Adrenal gland (tissue), 12 donors: Measurements from ENCODE around the gene ACR. TPM values are rescaled to one million over a fixed set of nuclear protein-coding genes. Genes with fewer than 3 reads are reported as not detected.

Experiments used
- DNase-seq, 7 donors: peaks; one replicate each; pipeline ENCODE4 v3.0.0-alpha.2; 2019 to 2020
- H3K27ac ChIP-seq, 5 donors: fragments of 200-600 bp; sonication (generic) in 4 of 5; 1 replicate in 3 of 5; 2 replicates in 2 of 5; pipeline versions ENCODE4 v1.5.1 to v1.8.0; 2016 to 2020; ENCODE audit warnings: mild to moderate bottlenecking in 1 of 5
- H3K27me3 ChIP-seq: fragments of 200-600 bp; 2 replicates; pipeline ENCODE4 v1.8.0; 2021
- H3K36me3 ChIP-seq, 2 donors: fragments of 200-600 bp; replicated peaks in 1 of 2; 1 replicate in 1 of 2; 2 replicates in 1 of 2; pipeline versions ENCODE4 v1.5.1 to v1.8.0; 2018 to 2022
- H3K4me1 ChIP-seq, 2 donors: fragments of 200-600 bp; replicated peaks in 1 of 2; 1 replicate in 1 of 2; 2 replicates in 1 of 2; pipeline versions ENCODE4 v1.5.1 to v1.8.0; 2018 to 2021
- H3K4me3 ChIP-seq, 4 donors: fragments of 200-600 bp; sonication (generic) in 3 of 4; one replicate each; pipeline ENCODE4 v1.5.1; 2016 to 2018
- H3K9me3 ChIP-seq, 3 donors: fragments of 200-600 bp; sonication (generic) in 1 of 3; replicated peaks in 1 of 3; 1 replicate in 2 of 3; 2 replicates in 1 of 3; pipeline versions ENCODE4 v1.5.1 to v1.8.0; 2016 to 2021
- POLR2A ChIP-seq, 2 donors: fragments of 450-650 bp; IDR thresholded peaks; one replicate each; pipeline ENCODE4 v1.6.1; 2017; ENCODE audit warnings: antibody characterized with exemption in 2 of 2, mild to moderate bottlenecking in 2 of 2, moderate library complexity in 1 of 2
- WGBS, 4 donors: extraction: QIAGEN DNeasy Blood & Tissue Kit in 2 of 4; methylation state at CpG; one replicate each; pipeline versions ENCODE4 v1.1.5 to v1.1.7; 2013 to 2017; 5-methylcytosine and 5-hydroxymethylcytosine counted together
- intact Hi-C, 2 donors: fragments of 100-400 bp; cut with DNase I; formaldehyde crosslinking; loops; one replicate each; pipeline versions ENCODE4 v1.14.1 to v1.15.0; 2022 to 2023
- polyA plus RNA-seq, 3 donors: library from polyadenylated mRNA; stranded (reverse); fragments of 200-250 nt in 2 of 3; fragments of 350-450 nt in 1 of 3; fragmentation: Illumina TruSeq in 1 of 3; extraction: RNeasy Lipid Tissue Mini Kit (QIAGEN cat#74804) in 1 of 3; gene quantifications; one replicate each; pipeline ENCODE4 v1.2.3, GENCODE V29; 2013 to 2014
- total RNA-seq, 9 donors: library from RNA; depleted of rRNA in 4 of 9; stranded (reverse); fragments of >200 nt in 4 of 9; fragments of 120-200 nt in 1 of 9; fragmentation: NEBNext Ultra II Directional in 1 of 9; extraction: Animal tissue kit (Norgen Biotek cat#: 25700) in 1 of 9; gene quantifications; one replicate each; pipeline versions ENCODE4 v1.1.0 to v1.2.4, GENCODE V29; 2013 to 2023
- TF ChIP-seq, protein P1 (sequence below), 6 experiments: fragments of 450-650 bp in 4 of 6; fragments of 200-600 bp in 2 of 6; sonication (generic) in 1 of 6; IDR thresholded peaks; 1 replicate in 5 of 6; 2 replicates in 1 of 6; pipeline versions ENCODE4 v1.5.1 to v1.8.0; 2016 to 2021; ENCODE audit warnings: antibody characterized with exemption in 6 of 6, mild to moderate bottlenecking in 2 of 6, moderate library complexity in 1 of 6
- donor health status: healthy with polysubstance abuse.
- donor health status: Bipolar disorder and iron deficiency.
- donor health status: DM: yes; HTN: yes; CAD: no.
- donor health status: DM: no; HTN: no; CAD: no.
- donor health status: DM: no; HTN: no; CAD: no.
- donor health status: DM: yes; HTN: yes; CAD: no.

The ACR gene
- total and polyA plus RNA-seq, 12 donors, result 0.13 to 1.5 (median 0.53) TPM; not detected in 4

DNA sequence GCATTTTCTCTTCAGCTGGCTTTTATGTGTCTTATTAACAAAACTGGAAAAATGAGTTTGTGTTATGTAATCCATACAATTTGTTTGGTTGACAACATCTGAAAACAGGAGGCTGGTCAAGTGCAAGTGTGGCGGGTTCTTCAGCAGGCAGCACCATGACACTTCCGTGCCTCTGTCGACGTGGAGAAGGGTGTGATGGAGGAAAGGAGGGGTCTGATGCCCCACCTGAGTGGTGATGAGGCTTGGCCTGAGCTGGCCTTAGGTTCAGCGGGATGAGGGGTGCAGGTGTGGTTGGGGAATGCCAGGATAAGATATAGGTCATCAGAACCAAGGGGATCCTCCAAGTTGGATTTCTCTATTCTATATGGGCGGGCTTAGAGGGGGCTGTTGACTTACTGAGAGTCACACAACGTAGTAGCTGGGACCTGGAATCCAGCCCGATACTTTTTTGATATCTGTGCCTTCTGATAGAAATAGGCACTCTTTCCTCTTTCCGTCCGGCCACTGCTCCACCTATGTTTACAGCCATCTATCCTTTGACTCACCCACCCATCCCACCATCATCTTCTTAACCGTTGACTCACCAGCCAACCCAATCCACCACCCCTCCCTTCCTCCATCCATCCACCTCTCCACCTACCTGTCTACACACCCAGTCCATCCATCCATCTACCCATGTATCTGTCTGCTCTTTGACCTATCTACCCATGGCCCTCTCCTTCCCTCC is 36.4 kb upstream of the ACR start:
- intact Hi-C loops, result no loop called here
- TF ChIP-seq, protein P1, sequence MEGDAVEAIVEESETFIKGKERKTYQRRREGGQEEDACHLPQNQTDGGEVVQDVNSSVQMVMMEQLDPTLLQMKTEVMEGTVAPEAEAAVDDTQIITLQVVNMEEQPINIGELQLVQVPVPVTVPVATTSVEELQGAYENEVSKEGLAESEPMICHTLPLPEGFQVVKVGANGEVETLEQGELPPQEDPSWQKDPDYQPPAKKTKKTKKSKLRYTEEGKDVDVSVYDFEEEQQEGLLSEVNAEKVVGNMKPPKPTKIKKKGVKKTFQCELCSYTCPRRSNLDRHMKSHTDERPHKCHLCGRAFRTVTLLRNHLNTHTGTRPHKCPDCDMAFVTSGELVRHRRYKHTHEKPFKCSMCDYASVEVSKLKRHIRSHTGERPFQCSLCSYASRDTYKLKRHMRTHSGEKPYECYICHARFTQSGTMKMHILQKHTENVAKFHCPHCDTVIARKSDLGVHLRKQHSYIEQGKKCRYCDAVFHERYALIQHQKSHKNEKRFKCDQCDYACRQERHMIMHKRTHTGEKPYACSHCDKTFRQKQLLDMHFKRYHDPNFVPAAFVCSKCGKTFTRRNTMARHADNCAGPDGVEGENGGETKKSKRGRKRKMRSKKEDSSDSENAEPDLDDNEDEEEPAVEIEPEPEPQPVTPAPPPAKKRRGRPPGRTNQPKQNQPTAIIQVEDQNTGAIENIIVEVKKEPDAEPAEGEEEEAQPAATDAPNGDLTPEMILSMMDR (IDR thresholded peaks at IDR 0.05), result no peak
- TF ChIP-seq POLR2A (IDR thresholded peaks at IDR 0.05), result no peak
- 80 to 87% (median 85%) methylated on average over 11 of the region's 11 CpGs for WGBS, 4 donors
- H3K27me3 ChIP-seq, result no peaks in the 10 kb centered on the region
- peak in 1 of 7 donors; percentile 4 for DNase-seq
- no peaks in the 10 kb centered on the region for H3K36me3 ChIP-seq
- H3K4me3 ChIP-seq, result no peak overlapping the region
- H3K27ac ChIP-seq, result no peak overlapping the region
- no peaks in the 10 kb centered on the region for H3K4me1 ChIP-seq
- no peaks in the 10 kb centered on the region for H3K9me3 ChIP-seq

DNA sequence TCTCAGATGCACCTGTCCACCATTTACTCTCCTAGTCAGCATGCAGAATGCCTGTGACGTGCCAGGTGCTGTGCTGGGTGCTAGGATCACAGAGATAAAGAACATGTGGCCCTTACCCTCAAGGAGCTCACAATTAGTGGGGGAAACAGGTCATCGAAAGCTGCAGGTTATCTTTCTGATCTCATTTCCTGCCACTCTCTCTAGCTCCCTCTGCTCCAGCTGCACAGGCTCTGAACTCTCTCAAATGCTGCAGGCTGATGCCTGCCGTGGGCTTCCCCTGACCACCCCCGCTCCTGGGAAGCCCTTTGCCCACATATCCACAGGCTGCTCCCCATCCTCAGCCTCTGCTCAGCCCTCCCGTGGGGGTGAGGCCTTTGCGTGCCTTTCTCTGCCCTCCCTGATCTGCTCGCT is 35.7 kb upstream of the ACR start:
- TF ChIP-seq, protein P1 (IDR thresholded peaks at IDR 0.05), result no peak
- TF ChIP-seq POLR2A (IDR thresholded peaks at IDR 0.05), result no peak
- no peaks in the 10 kb centered on the region for H3K27me3 ChIP-seq
- H3K27ac ChIP-seq, result no peak overlapping the region
- no peak overlapping the region for H3K4me3 ChIP-seq
- 57 to 68% (median 66%) methylated on average over 7 of the region's 7 CpGs for WGBS, 4 donors
- no peaks in the 10 kb centered on the region for H3K36me3 ChIP-seq
- H3K4me1 ChIP-seq, result no peaks in the 10 kb centered on the region
- intact Hi-C loops, result no loop called here
- no peak for DNase-seq
- H3K9me3 ChIP-seq, result no peaks in the 10 kb centered on the region

DNA sequence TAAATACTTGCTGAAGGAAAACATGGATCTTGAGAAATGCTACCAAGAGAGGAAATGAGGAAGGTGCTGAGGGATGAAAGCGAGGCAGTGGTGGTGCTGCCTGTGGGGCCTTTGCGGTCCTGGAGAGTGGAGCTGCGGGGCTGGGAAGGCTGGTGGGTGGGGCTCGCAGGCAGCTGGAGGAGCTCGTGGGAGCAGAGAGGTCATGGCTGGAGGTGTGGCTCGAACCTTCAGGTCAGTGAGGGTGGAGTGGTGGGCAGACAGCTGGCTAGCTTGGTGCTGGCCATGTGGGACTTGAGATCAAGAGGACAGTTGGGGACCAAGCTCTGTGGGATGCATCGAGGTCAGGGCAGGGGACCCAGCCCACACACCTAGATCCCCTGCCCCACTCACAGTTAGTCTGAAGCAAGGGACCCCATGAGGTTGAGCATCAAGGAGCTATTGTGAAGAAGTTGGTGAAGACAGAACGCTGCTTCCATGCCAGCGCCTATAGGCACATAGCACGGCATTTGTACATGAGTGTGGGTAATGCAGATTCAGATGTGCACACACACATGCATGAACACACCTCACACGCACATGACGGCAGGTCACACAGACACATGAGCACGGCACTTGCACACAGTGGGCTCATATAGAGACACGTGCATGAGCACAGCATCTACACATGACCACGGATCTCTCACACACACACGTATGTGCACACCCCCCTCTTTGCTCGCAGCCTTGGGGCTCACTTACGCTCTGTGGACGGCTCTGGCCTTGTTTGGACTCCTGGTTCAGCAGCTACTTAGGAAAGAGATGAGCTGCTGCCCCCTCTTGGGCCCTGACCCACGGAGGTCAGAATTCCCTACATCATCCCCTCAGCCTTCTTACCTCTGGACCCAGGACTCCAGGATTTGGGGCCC is 34.9 kb upstream of the ACR start:
- WGBS, 4 donors, result 84 to 87% (median 84%) methylated on average over 20 of the region's 20 CpGs
- DNase-seq, result peak in 1 of 7 donors; percentile 3
- intact Hi-C loops, result no loop called here

More for the DNA sequence above, 34.9 kb upstream of the ACR start:
- Histone ChIP-seq H3K4me3 (no peak overlapping the region), H3K4me1 (no peaks in the 10 kb centered on the region), H3K36me3 (no peaks in the 10 kb centered on the region), H3K9me3 (no peaks in the 10 kb centered on the region), H3K27me3 (no peaks in the 10 kb centered on the region), H3K27ac (no peak overlapping the region)
- TF ChIP-seq POLR2A (IDR thresholded peaks at IDR 0.05), result no peak
- TF ChIP-seq, protein P1 (IDR thresholded peaks at IDR 0.05), result no peak
